Chondrocyte (in vitro differentiated cells): ENCODE measurements around the gene ADGRV1. TPM values are rescaled to one million over a fixed set of nuclear protein-coding genes. Genes with fewer than 3 reads are reported as not detected.

ENCODE experiments used
- DNase-seq: peaks from one replicate; pipeline ENCODE4 v3.0.0; 2021; ENCODE audit warnings: mixed read lengths, low spot score
- H3K27ac Mint-ChIP-seq: one replicate; pipeline ENCODE4 v1.8.0; 2021; ENCODE audit warnings: mild to moderate bottlenecking, moderate library complexity, mixed read lengths; ENCODE audit not compliant: unreplicated experiment
- H3K27me3 Mint-ChIP-seq: 2 replicates; pipeline ENCODE4 v1.8.0; 2021; ENCODE audit warnings: low read depth, mixed read lengths
- H3K36me3 Mint-ChIP-seq: 2 replicates; pipeline ENCODE4 v1.8.0; 2021; ENCODE audit warnings: low read depth, mixed read lengths
- H3K4me1 Mint-ChIP-seq: 2 replicates; pipeline ENCODE4 v1.8.0; 2021; ENCODE audit warnings: low read depth, mild to moderate bottlenecking, mixed read lengths
- H3K4me3 Mint-ChIP-seq: one replicate; pipeline ENCODE4 v1.8.0; 2021; ENCODE audit warnings: mild to moderate bottlenecking, moderate library complexity, mixed read lengths; ENCODE audit not compliant: unreplicated experiment
- H3K9me3 Mint-ChIP-seq: 2 replicates; pipeline ENCODE4 v1.8.0; 2021; ENCODE audit warnings: low read depth, mixed read lengths
- total RNA-seq: library from RNA; stranded (reverse); gene quantifications from 3 replicates; pipeline ENCODE4 v1.2.1, GENCODE V29; 2021
- TF ChIP-seq, protein P1 (sequence below): fragments of 200-600 bp; sonication (generic); IDR thresholded peaks from 2 replicates; pipeline ENCODE4 v1.5.0; 2021; ENCODE audit warnings: antibody characterized with exemption, mild to moderate bottlenecking, moderate library complexity

The ADGRV1 gene
- total RNA-seq, 1 donor from 2014 or later = 1.5 TPM

- TF ChIP-seq, protein P1, sequence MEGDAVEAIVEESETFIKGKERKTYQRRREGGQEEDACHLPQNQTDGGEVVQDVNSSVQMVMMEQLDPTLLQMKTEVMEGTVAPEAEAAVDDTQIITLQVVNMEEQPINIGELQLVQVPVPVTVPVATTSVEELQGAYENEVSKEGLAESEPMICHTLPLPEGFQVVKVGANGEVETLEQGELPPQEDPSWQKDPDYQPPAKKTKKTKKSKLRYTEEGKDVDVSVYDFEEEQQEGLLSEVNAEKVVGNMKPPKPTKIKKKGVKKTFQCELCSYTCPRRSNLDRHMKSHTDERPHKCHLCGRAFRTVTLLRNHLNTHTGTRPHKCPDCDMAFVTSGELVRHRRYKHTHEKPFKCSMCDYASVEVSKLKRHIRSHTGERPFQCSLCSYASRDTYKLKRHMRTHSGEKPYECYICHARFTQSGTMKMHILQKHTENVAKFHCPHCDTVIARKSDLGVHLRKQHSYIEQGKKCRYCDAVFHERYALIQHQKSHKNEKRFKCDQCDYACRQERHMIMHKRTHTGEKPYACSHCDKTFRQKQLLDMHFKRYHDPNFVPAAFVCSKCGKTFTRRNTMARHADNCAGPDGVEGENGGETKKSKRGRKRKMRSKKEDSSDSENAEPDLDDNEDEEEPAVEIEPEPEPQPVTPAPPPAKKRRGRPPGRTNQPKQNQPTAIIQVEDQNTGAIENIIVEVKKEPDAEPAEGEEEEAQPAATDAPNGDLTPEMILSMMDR = no peak
- Mint-ChIP-seq H3K9me3 (no peaks in the 10 kb centered on the region), H3K27ac (no peak overlapping the region), H3K4me3 (no peak overlapping the region), H3K36me3 (no peaks in the 10 kb centered on the region), H3K4me1 (peaks cover 2% of the 10 kb centered on the region), H3K27me3 (no peaks in the 10 kb centered on the region)
- DNase-seq = no peak
These were observed 339.0 kb downstream of the ADGRV1 start for GRCh38 chr5:90897618-90898017.

DNA sequence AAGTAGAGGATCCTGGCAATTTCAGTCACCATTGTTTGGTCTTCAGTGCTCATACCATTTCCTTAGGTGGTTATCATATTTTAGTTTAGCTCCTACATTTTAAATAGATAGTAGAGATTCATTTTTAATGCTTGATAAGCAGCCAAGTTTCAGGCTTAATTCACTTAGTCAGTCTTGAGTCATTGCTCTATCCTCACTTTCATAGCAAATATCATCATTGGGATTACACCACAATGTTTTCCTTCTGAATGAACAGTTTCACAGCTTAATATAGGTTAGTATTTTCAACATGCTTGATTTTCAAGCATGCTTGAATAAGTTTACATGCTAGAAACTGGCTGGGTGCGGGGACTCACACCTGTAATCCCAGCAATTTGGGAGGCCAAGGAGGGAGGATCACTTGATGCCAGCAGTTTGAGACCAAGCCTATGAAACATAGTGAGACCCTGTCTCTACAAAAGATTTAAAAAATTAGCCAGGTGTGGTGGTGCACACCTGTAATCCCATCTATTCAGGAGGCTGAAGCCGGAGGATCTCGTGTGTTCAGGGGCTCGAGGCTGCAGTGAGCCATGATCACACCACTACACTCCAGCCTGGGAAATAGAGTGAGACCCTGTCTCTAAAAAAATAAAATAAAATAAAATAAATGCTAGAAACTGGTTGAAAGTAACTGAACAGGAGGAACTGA lies 339.9 kb downstream of the ADGRV1 start:
- no peaks in the 10 kb centered on the region for H3K27me3 Mint-ChIP-seq
- DNase-seq = no peak
- no peak overlapping the region for H3K4me3 Mint-ChIP-seq
- no peak overlapping the region for H3K27ac Mint-ChIP-seq
- H3K36me3 Mint-ChIP-seq = no peaks in the 10 kb centered on the region
- peaks cover 2% of the 10 kb centered on the region for H3K4me1 Mint-ChIP-seq
- TF ChIP-seq, protein P1 = no peak
- H3K9me3 Mint-ChIP-seq = no peaks in the 10 kb centered on the region

DNA sequence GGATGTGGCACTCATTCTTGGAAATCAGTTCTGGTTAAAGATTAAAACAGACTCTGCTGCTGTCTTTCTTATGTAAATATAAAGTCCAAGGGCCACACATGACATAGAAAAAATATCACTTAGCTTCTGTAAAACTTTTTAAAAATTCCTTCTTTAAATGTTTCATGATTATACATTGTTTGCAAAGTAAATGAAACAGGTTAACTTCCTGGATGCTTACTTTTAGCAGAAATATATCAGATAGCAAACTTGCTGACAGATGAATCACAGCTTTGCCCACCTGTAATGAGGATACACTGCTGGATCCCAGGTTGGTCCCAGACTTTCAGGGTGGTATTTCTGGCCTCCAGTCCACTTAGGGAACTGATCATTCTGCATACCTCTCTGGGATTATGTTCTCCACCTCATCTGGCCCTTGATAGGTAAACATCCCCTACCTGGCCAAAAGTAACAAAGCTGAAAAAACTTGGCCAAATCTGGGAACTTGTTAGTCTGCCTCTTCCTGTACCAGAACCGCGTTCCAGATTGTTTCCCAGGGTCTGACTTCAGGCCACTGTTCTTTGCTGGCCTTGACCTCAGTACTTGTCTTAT lies 340.5 kb downstream of the ADGRV1 start:
- H3K4me3 Mint-ChIP-seq = no peak overlapping the region
- DNase-seq = no peak
- no peaks in the 10 kb centered on the region for H3K27me3 Mint-ChIP-seq
- no peaks in the 10 kb centered on the region for H3K36me3 Mint-ChIP-seq
- TF ChIP-seq, protein P1 = no peak
- no peak overlapping the region for H3K27ac Mint-ChIP-seq
- H3K4me1 Mint-ChIP-seq = peaks cover 2% of the 10 kb centered on the region
- no peaks in the 10 kb centered on the region for H3K9me3 Mint-ChIP-seq

GRCh38 chr5:90901261-90901660 lies 342.7 kb downstream of the ADGRV1 start:
- Mint-ChIP-seq H3K27ac (no peak overlapping the region), H3K36me3 (no peaks in the 10 kb centered on the region), H3K27me3 (peaks cover 2% of the 10 kb centered on the region), H3K9me3 (no peaks in the 10 kb centered on the region), H3K4me3 (no peak overlapping the region), H3K4me1 (peaks cover 2% of the 10 kb centered on the region)
- no peak for DNase-seq
- TF ChIP-seq, protein P1 = no peak

- H3K27me3 Mint-ChIP-seq = peaks cover 2% of the 10 kb centered on the region
- no peaks in the 10 kb centered on the region for H3K36me3 Mint-ChIP-seq
- no peak overlapping the region for H3K27ac Mint-ChIP-seq
- H3K4me3 Mint-ChIP-seq = no peak overlapping the region
- TF ChIP-seq, protein P1 = no peak
- no peaks in the 10 kb centered on the region for H3K9me3 Mint-ChIP-seq
- peaks cover 2% of the 10 kb centered on the region for H3K4me1 Mint-ChIP-seq
- DNase-seq = no peak
These were observed 343.6 kb downstream of the ADGRV1 start for GRCh38 chr5:90902170-90902569.
